H1 (cell line): ENCODE measurements around the gene NFKBIE. TPM values are rescaled to one million over a fixed set of nuclear protein-coding genes. Genes with fewer than 3 reads are reported as not detected.
A peak's percentile ranks its signal among the peaks of the same experiment; 100 is the strongest.

Source experiments
- CTCF ChIA-PET: fragments of 300-600 bp; sonication (Branson Sonifier 250); formaldehyde crosslinking; loops from one replicate; lab custom pipeline; 2021; ENCODE audit not compliant: partially characterized antibody; lab: Charles Lee
- POLR2A ChIA-PET: fragments of 300-600 bp; sonication (Branson Sonifier 250); formaldehyde crosslinking; loops from one replicate; lab custom pipeline; 2021; ENCODE audit warnings: inconsistent platforms; ENCODE audit not compliant: partially characterized antibody; lab: Charles Lee
- DNase-seq, 2 experiments: peaks; one replicate each; pipeline versions ENCODE4 v3.0.0 to v3.0.0-alpha.2; 2010 to 2022; ENCODE audit warnings: low spot score in 2 of 2, low read depth in 1 of 2, mixed read lengths in 1 of 2
- FAIRE-seq: peaks from 2 replicates; lab custom pipeline; 2011; peaks lifted over from hg19 to GRCh38; lab: Jason Lieb, UNC
- H2AFZ ChIP-seq: 2 replicates; pipeline ENCODE4 v1.8.1; 2012; ENCODE audit warnings: low read length, inconsistent platforms
- H2AK5ac ChIP-seq: 2 replicates; pipeline ENCODE4 v1.6.1; 2013; ENCODE audit warnings: low read depth, low read length
- H2BK120ac ChIP-seq: replicated peaks from 2 replicates; pipeline ENCODE3; 2013; ENCODE audit warnings: low read depth, low read length, inconsistent platforms
- H2BK12ac ChIP-seq: 2 replicates; pipeline ENCODE4 v1.6.1; 2013; ENCODE audit warnings: low read depth, low read length
- H2BK15ac ChIP-seq: 2 replicates; pipeline ENCODE4 v1.6.1; 2013; ENCODE audit warnings: low read length
- H2BK20ac ChIP-seq: 2 replicates; pipeline ENCODE4 v1.6.1; 2013; ENCODE audit warnings: low read length
- H2BK5ac ChIP-seq: 2 replicates; pipeline ENCODE4 v1.6.1; 2013; ENCODE audit warnings: low read depth, low read length
- H3K14ac ChIP-seq: 2 replicates; pipeline ENCODE4 v1.6.1; 2013; ENCODE audit warnings: inconsistent platforms; ENCODE audit not compliant: insufficient read length
- H3K18ac ChIP-seq: 2 replicates; pipeline ENCODE4 v1.6.1; 2013; ENCODE audit warnings: low read length; ENCODE audit errors: extremely low read depth
- H3K23ac ChIP-seq: 2 replicates; pipeline ENCODE4 v1.6.1; 2013; ENCODE audit warnings: inconsistent platforms; ENCODE audit not compliant: insufficient read length
- H3K23me2 ChIP-seq: 2 replicates; pipeline ENCODE4 v1.6.1; 2013; ENCODE audit warnings: low read depth, low read length
- H3K27ac ChIP-seq: 2 replicates; pipeline ENCODE4 v1.6.1; 2011; ENCODE audit warnings: low read depth, low read length, inconsistent platforms
- H3K27me3 ChIP-seq, 4 experiments: replicated peaks in 1 of 4; 1 replicate in 1 of 4; 2 replicates in 3 of 4; pipeline versions ENCODE4 v1.6.1 to v1.8.1; 2011 to 2013; ENCODE audit warnings: low read length in 3 of 4, mild to moderate bottlenecking in 3 of 4, inconsistent platforms in 2 of 4, mixed read lengths in 2 of 4, moderate library complexity in 1 of 4; ENCODE audit not compliant: control insufficient read depth in 3 of 4, insufficient read depth in 3 of 4; ENCODE audit errors: extremely low read depth in 1 of 4
- H3K36me3 ChIP-seq, 4 experiments: 2 replicates each; pipeline versions ENCODE4 v1.6.1 to v1.8.1; 2011 to 2013; ENCODE audit warnings: mild to moderate bottlenecking in 4 of 4, low read length in 3 of 4, moderate library complexity in 2 of 4, control low read depth in 1 of 4, inconsistent platforms in 1 of 4; ENCODE audit not compliant: insufficient read depth in 4 of 4, control insufficient read depth in 2 of 4
- H3K4ac ChIP-seq: replicated peaks from 2 replicates; pipeline ENCODE3; 2013; ENCODE audit warnings: low read length, low read depth, mixed read lengths, inconsistent platforms; ENCODE audit not compliant: insufficient read length
- H3K4me1 ChIP-seq, 4 experiments: replicated peaks in 1 of 4; 1 replicate in 1 of 4; 2 replicates in 3 of 4; pipeline versions ENCODE4 v1.6.1 to v1.8.1; 2011 to 2013; ENCODE audit warnings: low read length in 3 of 4, inconsistent platforms in 2 of 4, mixed read lengths in 1 of 4; ENCODE audit not compliant: insufficient read depth in 4 of 4, control insufficient read depth in 3 of 4
- H3K4me2 ChIP-seq, 2 experiments: 2 replicates each; pipeline versions ENCODE4 v1.6.1 to v1.8.1; 2011 to 2013; ENCODE audit warnings: low read depth in 2 of 2, low read length in 2 of 2, control low read depth in 1 of 2, inconsistent platforms in 1 of 2, mild to moderate bottlenecking in 1 of 2; ENCODE audit not compliant: insufficient read depth in 1 of 2
- H3K4me3 ChIP-seq, 4 experiments: fragments of 200-600, 300-600 bp in 1 of 4; sonication (generic), shearing (Covaris generic), sonication (Bioruptor Twin) in 1 of 4; 2 replicates each; pipeline versions ENCODE4 v1.5.1 to v1.8.1; 2011 to 2016; ENCODE audit warnings: low read length in 4 of 4, low read depth in 3 of 4, control low read depth in 2 of 4, inconsistent platforms in 2 of 4, mild to moderate bottlenecking in 2 of 4, mixed read lengths in 1 of 4, moderate library complexity in 1 of 4; ENCODE audit not compliant: insufficient read depth in 2 of 4; ENCODE audit errors: extremely low read depth in 1 of 4
- H3K56ac ChIP-seq: replicated peaks from 2 replicates; pipeline ENCODE3; 2013; ENCODE audit warnings: low read depth, mild to moderate bottlenecking, mixed read lengths, low read length, inconsistent platforms; ENCODE audit not compliant: insufficient read length
- H3K79me1 ChIP-seq: 2 replicates; pipeline ENCODE4 v1.6.1; 2013; ENCODE audit warnings: low read depth, low read length, control low read depth
- H3K79me2 ChIP-seq, 2 experiments: 2 replicates each; pipeline versions ENCODE4 v1.6.1 to v1.8.1; 2012 to 2013; ENCODE audit warnings: low read length in 2 of 2, mild to moderate bottlenecking in 2 of 2, inconsistent platforms in 1 of 2; ENCODE audit not compliant: insufficient read depth in 2 of 2, control insufficient read depth in 1 of 2
- H3K9ac ChIP-seq, 4 experiments: replicated peaks in 1 of 4; 1 replicate in 1 of 4; 2 replicates in 3 of 4; pipeline versions ENCODE4 v1.6.1 to v1.8.1; 2011 to 2013; ENCODE audit warnings: low read depth in 3 of 4, low read length in 3 of 4, control low read depth in 2 of 4, mild to moderate bottlenecking in 2 of 4, moderate library complexity in 2 of 4, inconsistent platforms in 1 of 4; ENCODE audit errors: extremely low read depth in 1 of 4
- H3K9me3 ChIP-seq, 2 experiments: 2 replicates each; pipeline versions ENCODE4 v1.6.1 to v1.8.1; 2012 to 2013; ENCODE audit warnings: mild to moderate bottlenecking in 2 of 2, moderate library complexity in 2 of 2, control low read depth in 1 of 2, inconsistent platforms in 1 of 2, low read depth in 1 of 2, low read length in 1 of 2, mixed read lengths in 1 of 2; ENCODE audit not compliant: insufficient read depth in 2 of 2
- H4K20me1 ChIP-seq, 2 experiments: replicated peaks in 1 of 2; 2 replicates each; pipeline versions ENCODE3 to v1.8.1; 2011 to 2013; ENCODE audit warnings: inconsistent platforms in 2 of 2, low read length in 2 of 2, mild to moderate bottlenecking in 1 of 2; ENCODE audit not compliant: insufficient read depth in 2 of 2, control insufficient read depth in 1 of 2
- H4K5ac ChIP-seq: 2 replicates; pipeline ENCODE4 v1.6.1; 2013; ENCODE audit warnings: low read length, low read depth, mixed read lengths, inconsistent platforms; ENCODE audit not compliant: insufficient read length
- H4K8ac ChIP-seq: 2 replicates; pipeline ENCODE4 v1.8.0; 2013; ENCODE audit warnings: mild to moderate bottlenecking, moderate library complexity, low read length, inconsistent platforms; ENCODE audit not compliant: insufficient read depth; ENCODE audit errors: extremely low read depth
- H4K91ac ChIP-seq: replicated peaks from 2 replicates; pipeline ENCODE3; 2013; ENCODE audit warnings: low read length, mixed read lengths, inconsistent platforms; ENCODE audit not compliant: insufficient read length
- ATF2 ChIP-seq: IDR thresholded peaks from 2 replicates; pipeline ENCODE4 v1.6.1; 2012; ENCODE audit warnings: low read length, inconsistent platforms
- SAP30 ChIP-seq: fragments of 300-600 bp; sonication (generic); IDR thresholded peaks from 2 replicates; pipeline ENCODE4 v1.7.1; 2012; ENCODE audit warnings: low read length, moderate library complexity, mild to moderate bottlenecking, inconsistent platforms; ENCODE audit not compliant: insufficient read depth, insufficient replicate concordance
- WGBS, 2 experiments: shearing (Covaris generic) in 1 of 2; methylation state at CpG; one replicate each; pipeline versions ENCODE4 v1.1.6 to v1.1.7; 2013 to 2015; ENCODE audit warnings: low lambda C conversion rate in 2 of 2, mixed read lengths in 2 of 2, inconsistent platforms in 1 of 2, low coverage in 1 of 2, missing lambda C conversion rate in 1 of 2; ENCODE audit not compliant: insufficient replicate concordance in 2 of 2, insufficient coverage in 1 of 2, insufficient read length in 1 of 2; ENCODE audit errors: extremely low coverage in 1 of 2, missing lambda C conversion rate in 1 of 2; 5-methylcytosine and 5-hydroxymethylcytosine counted together
- polyA plus RNA-seq, 7 experiments: library from polyadenylated mRNA; depleted of rRNA in 3 of 7; stranded (reverse) in 5 of 7; unstranded in 2 of 7; fragments of >200 nt in 5 of 7; fragments of 200-250 nt in 2 of 7; gene quantifications; 1 replicate in 5 of 7; 2 replicates in 1 of 7; 4 replicates in 1 of 7; pipeline versions ENCODE4 v1.2.1 to v1.2.3, GENCODE V29; 2011 to 2013; ENCODE audit warnings: missing spikeins in 2 of 7, mixed read lengths in 2 of 7
- total RNA-seq: library from RNA; stranded (reverse); fragmentation: NEBNext Ultra II Directional; extraction: Animal tissue kit (Norgen Biotek cat#: 25700); gene quantifications from 2 replicates; pipeline ENCODE4 v1.2.1, GENCODE V29; 2021

The NFKBIE gene
- total and polyA plus RNA-seq, 2 of the 8 experiments (the other 6 are each of a cell fraction or from before 2014, with no cell fraction given): 13.5 to 19.2 TPM

- Histone ChIP-seq H3K27ac (no peak overlapping the region), H2AK5ac (peak overlapping the region; percentile 20; the same call in 1 of the 2 replicates), H3K56ac (no peak overlapping the region), H4K91ac (peak overlapping the region; percentile 45), H3K36me3 (no peaks in the 10 kb centered on the region), H4K20me1 (peaks cover 18 to 22% of the 10 kb centered on the region in 2 experiments), H3K4me3 (no peak overlapping the region; a peak in 1 of 8 replicates), H3K4me2 (peak overlapping the region in 1 of 2 experiments; percentile 95; a peak in 3 of 4 replicates), H3K23me2 (peaks cover 16% of the 10 kb centered on the region), H3K9me3 (no peaks in the 10 kb centered on the region), H2BK5ac (peak overlapping the region; percentile 76; the same call in 1 of the 2 replicates), H3K23ac (no peak overlapping the region), H3K4ac (peak overlapping the region; percentile 11), H2BK15ac (peak overlapping the region; percentile 31; the same call in 1 of the 2 replicates), H2BK12ac (peak overlapping the region; percentile 98; the same call in 1 of the 2 replicates), H4K5ac (peak overlapping the region; percentile 39), H3K27me3 (no peaks in the 10 kb centered on the region), H3K79me2 (peaks cover 10 to 30% of the 10 kb centered on the region in 2 experiments; a peak in 3 of 4 replicates), H3K18ac (peak overlapping the region; percentile 72), H3K14ac (no peak overlapping the region), H2BK120ac (peak overlapping the region; percentile 40), H4K8ac (no peak overlapping the region), H3K9ac (no peak overlapping the region), H3K79me1 (peaks cover 9% of the 10 kb centered on the region), H3K4me1 (peaks cover 31 to 62% (median 45%) of the 10 kb centered on the region in 4 experiments), H2AFZ (no peak overlapping the region), H2BK20ac (peak overlapping the region; percentile 93; the same call in 1 of the 2 replicates)
- ChIA-PET CTCF (interaction anchor here (0.6 to 19.4 kb wide), 16 partner anchors 9 to 104 kb away, joined by 3 to 287 read pairs (median 6); partner anchors contain the start of gene SLC35B2), POLR2A (interaction anchor here (0.7 to 21.0 kb wide), 11 partner anchors 14 to 214 kb away, joined by 3 to 477 read pairs (median 19); partner anchors contain the start of genes HSP90AB1 and SLC35B2)
- TF ChIP-seq SAP30 (no peak), ATF2 (no peak)
- DNase-seq (no peak), FAIRE-seq (no peak)
- WGBS, 2 experiments: 50% methylated on average over 1 of the region's 2 CpGs; no CpG with 5 or more reads in 1 of the 2 experiments
Measured at GRCh38 chr6:44221961-44222335, 43.4 kb downstream of the NFKBIE start.
